H4 (cell line): ENCODE measurements around the gene TMEM222. TPM values are rescaled to one million over a fixed set of nuclear protein-coding genes. Genes with fewer than 3 reads are reported as not detected.

Experiments
- DNase-seq: peaks from one replicate; pipeline ENCODE4 v3.0.0-alpha.2; 2015; ENCODE audit warnings: low spot score
- total RNA-seq: library from RNA; depleted of rRNA; stranded (reverse); fragments of >200 nt; shearing (Covaris generic); gene quantifications from 2 replicates; pipeline ENCODE4 v1.2.3, GENCODE V29; 2014

Gene TMEM222
- total RNA-seq, 1 experiment from 2014 or later, result 33.4 TPM

GRCh38 chr1:27342391-27342777 is 20.4 kb downstream of the TMEM222 start:
- DNase-seq, result no peak

- no peak for DNase-seq
Observed at GRCh38 chr1:27342778-27343638, 21.0 kb downstream of the TMEM222 start.

GRCh38 chr1:27343639-27344025 is 21.7 kb downstream of the TMEM222 start:
- DNase-seq, result no peak

GRCh38 chr1:27345272-27345671 is 23.3 kb downstream of the TMEM222 start:
- no peak for DNase-seq

- DNase-seq, result no peak
Observed at GRCh38 chr1:27346357-27346756, 24.4 kb downstream of the TMEM222 start.

- DNase-seq, result no peak
Observed at GRCh38 chr1:27346991-27347624, 25.1 kb downstream of the TMEM222 start.

GRCh38 chr1:27348861-27349783 is 27.2 kb downstream of the TMEM222 start:
- DNase-seq, result no peak

GRCh38 chr1:27349784-27350662 is 28.1 kb downstream of the TMEM222 start:
- no peak for DNase-seq

GRCh38 chr1:27350663-27351540 is 28.9 kb downstream of the TMEM222 start:
- DNase-seq, result no peak

GRCh38 chr1:27351541-27352107 is 29.7 kb downstream of the TMEM222 start:
- DNase-seq, result no peak

- no peak for DNase-seq
Observed at GRCh38 chr1:27353166-27353565, 31.2 kb downstream of the TMEM222 start.

GRCh38 chr1:27353629-27354028 is 31.7 kb downstream of the TMEM222 start:
- DNase-seq, result no peak

GRCh38 chr1:27355683-27356082 is 33.7 kb downstream of the TMEM222 start:
- no peak for DNase-seq

- no peak for DNase-seq
Observed at GRCh38 chr1:27356277-27356618, 34.3 kb downstream of the TMEM222 start.

GRCh38 chr1:27356619-27357280 is 34.8 kb downstream of the TMEM222 start:
- DNase-seq, result no peak

GRCh38 chr1:27357281-27358037 is 35.5 kb downstream of the TMEM222 start:
- no peak for DNase-seq

- DNase-seq, result no peak
Observed at GRCh38 chr1:27358038-27358927, 36.3 kb downstream of the TMEM222 start.

GRCh38 chr1:27358928-27359313 is 37.0 kb downstream of the TMEM222 start:
- no peak for DNase-seq
